Mammary epithelial cell (primary cell): ENCODE data around the gene HYAL2.

Experiments used
- CTCF ChIP-seq, 2 donors: IDR thresholded peaks in 1 of 2; conservative IDR thresholded peaks in 1 of 2; 2 replicates each; pipeline ENCODE4 v1.5.1; 2011 to 2012; ENCODE audit warnings: inconsistent platforms in 2 of 2, low read length in 2 of 2, mild to moderate bottlenecking in 2 of 2, control low read depth in 1 of 2, low read depth in 1 of 2; ENCODE audit not compliant: insufficient read depth in 1 of 2; ENCODE audit errors: extremely low read depth in 1 of 2
- EZH2 ChIP-seq: IDR thresholded peaks from 2 replicates; pipeline ENCODE4 v1.6.1; 2012; ENCODE audit warnings: low read length, inconsistent platforms, borderline replicate concordance

- TF ChIP-seq CTCF (conservative IDR thresholded peaks at IDR 0.05 in 1 of 2, IDR thresholded peaks at IDR 0.05 in 1 of 2; ENCODE audit: extremely low read depth in 1 of 2, insufficient read depth in 1 of 2, low read depth in 1 of 2, low read length in 2 of 2) (no peak), EZH2 (no peak)
Observed at GRCh38 chr3:50342813-50343633, 20.5 kb upstream of the HYAL2 start.
